Erythroblast (primary cell): ENCODE measurements around the gene CTPS2.

Experiments used
- GATA1 ChIP-seq: IDR thresholded peaks from 2 replicates; pipeline ENCODE4 v1.6.1; 2011; ENCODE audit warnings: low read depth, mild to moderate bottlenecking, control low read depth, low read length, moderate library complexity
- POLR2A ChIP-seq: IDR thresholded peaks from 2 replicates; pipeline ENCODE4 v1.6.1; 2011; ENCODE audit warnings: mild to moderate bottlenecking, low read length

- TF ChIP-seq POLR2A (no peak), GATA1 (no peak)
These were observed 134.9 kb downstream of the CTPS2 start for GRCh38 chrX:16577483-16578029.
